ENCODE results near the gene ECE2. TPM values are rescaled to one million over a fixed set of nuclear protein-coding genes. Genes with fewer than 3 reads are reported as not detected.

ECE2 gene
- total RNA-seq, 1 donor from 2014 or later: not detected

DNA sequence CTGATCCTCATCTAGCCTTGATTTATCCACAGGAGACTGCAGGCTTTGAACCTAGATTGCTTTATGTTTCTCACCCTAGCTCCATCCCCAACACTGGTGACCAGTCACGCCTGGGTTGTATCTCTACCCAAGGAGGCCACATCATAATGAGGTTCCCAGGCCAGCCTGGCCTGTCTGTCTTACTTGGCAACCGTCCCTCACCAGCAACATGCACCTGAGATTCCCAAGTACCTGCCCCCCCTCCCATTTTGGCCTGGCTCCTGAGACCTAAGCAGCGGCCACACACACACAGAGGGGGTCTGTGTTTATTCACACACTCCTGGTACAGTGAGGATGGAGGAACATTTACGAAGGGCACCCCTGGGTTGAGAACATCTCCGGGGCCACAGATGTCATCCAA is 16.9 kb upstream of the ECE2 start:
- no peak for TF ChIP-seq CTCF (IDR thresholded peaks at IDR 0.05)
- peaks cover 11% of the 10 kb centered on the region for H3K27me3 Mint-ChIP-seq (ENCODE audit: low read depth)
- no peak overlapping the region for H3K4me3 Mint-ChIP-seq (ENCODE audit: unreplicated experiment)
- H3K27ac Mint-ChIP-seq (ENCODE audit: unreplicated experiment): no peak overlapping the region
- DNase-seq (ENCODE audit: low spot score): peak; percentile 48
- no peaks in the 10 kb centered on the region for H3K9me3 Mint-ChIP-seq (ENCODE audit: low read depth)
- peaks cover 21% of the 10 kb centered on the region for H3K4me1 Mint-ChIP-seq (ENCODE audit: low read depth)
- H3K36me3 Mint-ChIP-seq (ENCODE audit: low read depth): peaks cover 9% of the 10 kb centered on the region

DNA sequence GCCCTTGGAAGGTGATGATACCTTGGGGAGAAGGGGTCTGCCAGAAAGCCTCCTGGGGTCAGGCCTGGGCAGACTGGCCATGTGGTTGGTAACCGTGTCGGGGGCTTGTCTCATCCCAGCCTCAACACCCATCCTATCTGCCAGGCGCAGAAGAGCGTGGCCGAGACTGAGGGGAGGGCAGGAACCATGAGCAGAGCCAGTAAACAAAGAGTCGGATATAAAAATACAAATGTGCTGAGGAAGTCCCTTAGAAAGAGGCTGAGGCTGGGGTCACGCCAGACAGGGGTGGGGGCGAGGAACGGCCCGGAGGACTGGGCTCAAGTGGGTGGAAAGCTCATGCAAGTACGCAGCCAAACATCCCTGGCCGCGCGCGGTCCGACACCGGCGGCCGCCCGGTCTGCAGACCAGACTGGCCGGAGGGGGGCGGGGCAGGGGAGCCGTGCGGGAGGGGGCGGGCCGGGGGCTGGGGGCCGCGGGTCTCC is 16.4 kb upstream of the ECE2 start:
- peak overlapping the region; percentile 50 for H3K4me3 Mint-ChIP-seq (ENCODE audit: unreplicated experiment)
- H3K4me1 Mint-ChIP-seq (ENCODE audit: low read depth): peaks cover 21% of the 10 kb centered on the region
- DNase-seq (ENCODE audit: low spot score): peak; percentile 89
- peaks cover 9% of the 10 kb centered on the region for H3K36me3 Mint-ChIP-seq (ENCODE audit: low read depth)
- no peaks in the 10 kb centered on the region for H3K9me3 Mint-ChIP-seq (ENCODE audit: low read depth)
- no peak overlapping the region for H3K27ac Mint-ChIP-seq (ENCODE audit: unreplicated experiment)
- no peak for TF ChIP-seq CTCF (IDR thresholded peaks at IDR 0.05)
- peaks cover 11% of the 10 kb centered on the region for H3K27me3 Mint-ChIP-seq (ENCODE audit: low read depth)

DNA sequence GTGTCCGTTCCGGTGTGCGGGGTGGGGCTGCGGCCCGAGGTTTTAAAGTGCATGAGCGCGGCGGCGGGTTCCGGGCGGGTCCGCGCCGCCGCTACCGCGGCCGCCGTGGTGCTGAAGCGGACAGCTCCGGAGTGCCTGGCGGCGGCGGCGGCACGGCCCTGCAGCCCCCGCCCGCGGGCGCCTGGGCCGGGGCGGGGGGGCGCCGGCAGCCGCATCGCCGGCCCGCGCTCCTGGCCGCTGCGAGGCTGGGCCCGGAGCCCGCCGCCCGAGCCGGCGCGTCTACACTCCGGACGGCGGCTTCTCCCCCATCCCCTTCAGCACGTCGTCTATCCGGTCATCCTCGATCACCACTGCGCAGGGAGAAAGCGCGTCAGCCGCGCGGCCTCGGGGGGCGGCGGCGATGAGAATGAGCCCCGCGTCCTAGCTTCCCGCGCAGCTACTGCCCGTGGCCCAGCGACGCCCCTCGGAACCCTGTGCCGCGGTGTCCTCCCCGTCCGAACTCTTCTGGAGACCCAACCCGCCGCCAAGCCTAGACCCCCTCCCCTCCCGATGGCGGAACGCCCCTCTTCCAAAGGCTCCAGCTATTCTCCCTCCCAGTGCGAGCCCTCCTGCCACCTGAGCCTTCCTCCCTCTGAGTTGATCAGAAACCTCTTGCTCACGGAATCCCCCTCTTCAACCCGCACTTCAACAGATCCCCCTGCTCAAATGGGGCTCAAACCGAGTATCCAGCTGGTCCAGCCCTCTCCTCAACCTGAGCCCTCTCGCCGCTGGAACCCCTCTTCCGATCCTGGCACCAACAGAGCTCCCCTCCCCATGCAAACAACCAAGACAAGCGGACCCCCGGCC is 15.7 kb upstream of the ECE2 start:
- Mint-ChIP-seq H3K27ac (ENCODE audit: unreplicated experiment) (no peak overlapping the region), H3K36me3 (ENCODE audit: low read depth) (peaks cover 9% of the 10 kb centered on the region), H3K4me3 (ENCODE audit: unreplicated experiment) (peak overlapping the region; percentile 78), H3K9me3 (ENCODE audit: low read depth) (no peaks in the 10 kb centered on the region), H3K27me3 (ENCODE audit: low read depth) (peaks cover 11% of the 10 kb centered on the region), H3K4me1 (ENCODE audit: low read depth) (peaks cover 21% of the 10 kb centered on the region)
- DNase-seq (ENCODE audit: low spot score): peak; percentile 82
- no peak for TF ChIP-seq CTCF (IDR thresholded peaks at IDR 0.05)

DNA sequence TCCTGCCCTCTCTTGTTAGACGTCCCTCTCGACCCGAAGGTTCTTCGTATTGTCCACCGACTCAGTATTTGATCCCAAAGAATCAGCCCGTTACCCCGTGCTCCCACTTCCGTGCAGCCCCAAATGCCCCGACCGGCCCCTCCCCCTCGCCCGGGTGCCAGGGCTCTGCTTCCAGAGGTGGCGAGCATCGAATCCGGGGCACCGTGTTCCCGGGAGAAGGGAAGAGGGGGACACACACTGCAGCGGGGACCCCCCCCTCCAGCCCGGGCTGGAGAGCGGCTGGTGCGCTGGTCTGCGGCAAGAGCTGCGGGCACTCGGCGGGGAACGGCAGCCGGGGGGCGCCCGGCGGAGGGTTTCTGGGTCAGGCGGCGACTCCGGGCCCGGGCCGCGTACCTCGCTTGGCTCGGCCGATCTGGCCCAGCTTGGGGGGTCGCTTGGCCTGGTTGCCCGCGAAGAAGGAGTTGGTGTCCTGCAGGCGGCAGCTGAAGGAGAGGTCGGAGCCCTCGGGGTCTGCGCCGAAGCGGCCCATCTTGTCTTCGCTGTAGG is 15.0 kb upstream of the ECE2 start:
- H3K9me3 Mint-ChIP-seq (ENCODE audit: low read depth): no peaks in the 10 kb centered on the region
- peaks cover 9% of the 10 kb centered on the region for H3K36me3 Mint-ChIP-seq (ENCODE audit: low read depth)
- DNase-seq (ENCODE audit: low spot score): peak; percentile 83
- peak overlapping the region; percentile 78 for H3K4me3 Mint-ChIP-seq (ENCODE audit: unreplicated experiment)
- H3K27me3 Mint-ChIP-seq (ENCODE audit: low read depth): peaks cover 11% of the 10 kb centered on the region
- H3K4me1 Mint-ChIP-seq (ENCODE audit: low read depth): peaks cover 21% of the 10 kb centered on the region
- TF ChIP-seq CTCF (IDR thresholded peaks at IDR 0.05): no peak
- H3K27ac Mint-ChIP-seq (ENCODE audit: unreplicated experiment): no peak overlapping the region

DNA sequence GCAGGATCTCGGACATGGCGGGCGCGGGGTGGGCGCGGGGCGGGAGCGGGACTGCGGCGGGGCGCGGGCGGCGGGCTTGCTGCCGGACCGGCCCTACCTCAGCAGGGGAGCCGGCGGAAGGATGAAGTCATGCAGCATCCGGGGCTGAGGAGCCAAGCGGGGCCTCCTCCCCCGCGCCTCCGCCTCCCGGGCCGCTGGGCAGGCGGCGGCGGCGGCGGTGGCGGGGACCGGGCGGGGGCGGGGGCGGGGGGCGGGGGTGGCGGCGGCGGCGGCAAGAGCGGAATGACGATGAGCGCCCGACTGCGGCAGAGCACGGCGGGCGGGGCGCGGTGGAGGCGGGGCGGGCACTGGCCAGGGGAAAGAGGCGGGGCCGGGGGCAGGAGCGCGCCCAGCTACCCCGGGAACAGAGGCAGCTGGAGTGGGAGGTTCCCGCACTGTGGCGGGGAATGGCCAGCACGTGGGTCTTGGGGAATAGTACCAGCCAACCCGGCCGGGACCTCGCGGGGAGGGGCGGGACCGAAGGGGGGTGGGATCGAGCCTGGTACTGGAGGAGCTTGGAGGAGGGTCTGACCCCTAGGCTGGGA is 14.5 kb upstream of the ECE2 start, which contains the start of gene CAMK2N2:
Gene CAMK2N2, minus strand, starts transcription at position 284 of the 584 bp plus-strand sequence. Its CDS starts 268 bp downstream, at position 16.
- no peak within 1 kb of the TSS for H3K27ac Mint-ChIP-seq (ENCODE audit: unreplicated experiment)
- no peaks in the 10 kb centered on the region for H3K9me3 Mint-ChIP-seq (ENCODE audit: low read depth)
- peaks cover 11% of the 10 kb centered on the region for H3K27me3 Mint-ChIP-seq (ENCODE audit: low read depth)
- peaks cover 21% of the 10 kb centered on the region for H3K4me1 Mint-ChIP-seq (ENCODE audit: low read depth)
- peaks cover 9% of the 10 kb centered on the region for H3K36me3 Mint-ChIP-seq (ENCODE audit: low read depth)
- no peak for TF ChIP-seq CTCF (IDR thresholded peaks at IDR 0.05)
- peak within 1 kb of the TSS; percentile 78 for H3K4me3 Mint-ChIP-seq (ENCODE audit: unreplicated experiment)
- DNase-seq (ENCODE audit: low spot score): peak; percentile 93

Data from chondrocyte (in vitro differentiated cells).